Large intestine (tissue), 3 donors: Measurements from ENCODE around the gene SLC11A1. TPM values are rescaled to one million over a fixed set of nuclear protein-coding genes. Genes with fewer than 3 reads are reported as not detected.
A peak's percentile ranks its signal among the peaks of the same experiment; 100 is the strongest.

Experiments used
- DNase-seq, 2 donors: peaks; one replicate each; pipeline versions ENCODE4 v3.0.0 to v3.0.0-alpha.2; 2013
- H3K27ac ChIP-seq: one replicate; pipeline ENCODE4 v1.5.1; 2013; ENCODE audit warnings: low read length
- H3K27me3 ChIP-seq: 2 replicates; pipeline ENCODE4 v1.6.1; 2013; ENCODE audit warnings: low read length; ENCODE audit not compliant: control insufficient read depth, insufficient read depth
- H3K36me3 ChIP-seq: 2 replicates; pipeline ENCODE4 v1.6.1; 2013; ENCODE audit warnings: low read length; ENCODE audit not compliant: control insufficient read depth, insufficient read depth
- H3K4me1 ChIP-seq: one replicate; pipeline ENCODE4 v1.6.1; 2013; ENCODE audit warnings: low read length; ENCODE audit not compliant: control insufficient read depth, insufficient read depth
- H3K4me3 ChIP-seq: one replicate; pipeline ENCODE4 v1.5.1; 2013; ENCODE audit warnings: low read length
- H3K9me3 ChIP-seq: one replicate; pipeline ENCODE4 v1.6.1; 2013; ENCODE audit warnings: mild to moderate bottlenecking, low read depth, low read length, moderate library complexity; ENCODE audit not compliant: control insufficient read depth
- WGBS: methylation state at CpG from one replicate; pipeline ENCODE4 v1.1.5; 2013; ENCODE audit warnings: low lambda C conversion rate; ENCODE audit not compliant: insufficient coverage; 5-methylcytosine and 5-hydroxymethylcytosine counted together
- polyA plus RNA-seq: library from polyadenylated mRNA; unstranded; fragments of 120-200 nt; gene quantifications from one replicate; pipeline ENCODE4 v1.2.1, GENCODE V29; 2013

The SLC11A1 gene
- polyA plus RNA-seq, 1 donor, result 0.84 TPM

DNA sequence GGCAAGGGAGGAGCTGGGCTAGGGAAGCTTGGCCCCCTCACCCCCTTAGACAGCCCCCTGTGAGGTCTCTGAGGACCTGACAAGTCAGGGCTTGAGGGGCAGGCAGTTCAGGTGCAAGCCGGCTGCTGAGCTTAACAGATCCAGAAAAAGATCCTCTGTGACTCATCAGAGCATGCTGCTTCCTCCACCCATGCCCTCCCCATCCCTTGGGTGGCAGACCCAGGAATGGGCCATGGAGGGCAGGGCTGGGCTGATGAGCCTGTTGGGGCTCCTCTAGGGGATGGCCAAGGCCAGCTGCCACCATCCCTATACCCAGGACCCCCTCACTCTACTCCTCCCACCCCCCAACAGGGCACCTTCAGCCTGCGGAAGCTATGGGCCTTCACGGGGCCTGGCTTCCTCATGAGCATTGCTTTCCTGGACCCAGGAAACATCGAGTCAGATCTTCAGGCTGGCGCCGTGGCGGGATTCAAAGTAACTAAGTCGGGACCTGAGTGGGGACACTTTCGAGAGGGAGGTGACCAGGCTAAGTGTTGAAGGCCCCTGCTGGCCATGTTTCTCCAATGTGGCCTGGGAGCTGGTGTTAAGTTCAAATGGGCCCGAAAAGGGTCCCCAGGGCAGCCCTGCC lies 1.9 kb downstream of the SLC11A1 start:
- WGBS, result no CpG with 5 or more reads among the region's 10 CpGs
- H3K27me3 ChIP-seq, result no peaks in the 10 kb centered on the region
- DNase-seq, result peak in 1 of 2 donors; percentile 9
- H3K4me3 ChIP-seq, result no peak overlapping the region
- no peaks in the 10 kb centered on the region for H3K36me3 ChIP-seq
- no peak overlapping the region for H3K27ac ChIP-seq
- H3K4me1 ChIP-seq, result no peaks in the 10 kb centered on the region
- H3K9me3 ChIP-seq, result peaks cover 4% of the 10 kb centered on the region

GRCh38 chr2:218384975-218385374 lies 2.9 kb downstream of the SLC11A1 start:
- Histone ChIP-seq H3K4me3 (no peak overlapping the region), H3K36me3 (no peaks in the 10 kb centered on the region), H3K4me1 (no peaks in the 10 kb centered on the region), H3K27me3 (no peaks in the 10 kb centered on the region), H3K27ac (no peak overlapping the region), H3K9me3 (peaks cover 4% of the 10 kb centered on the region)
- no CpG with 5 or more reads among the region's 9 CpGs for WGBS
- DNase-seq, result no peak

GRCh38 chr2:218386505-218387368 lies 4.7 kb downstream of the SLC11A1 start:
- no peaks in the 10 kb centered on the region for H3K27me3 ChIP-seq
- peak overlapping the region; percentile 80 for H3K27ac ChIP-seq
- DNase-seq, result no peak
- H3K4me3 ChIP-seq, result peak overlapping the region; percentile 55
- WGBS, result no CpG with 5 or more reads among the region's 23 CpGs
- H3K4me1 ChIP-seq, result no peaks in the 10 kb centered on the region
- peaks cover 4% of the 10 kb centered on the region for H3K9me3 ChIP-seq
- H3K36me3 ChIP-seq, result no peaks in the 10 kb centered on the region

GRCh38 chr2:218387369-218388194 lies 5.5 kb downstream of the SLC11A1 start:
- H3K4me1 ChIP-seq, result no peaks in the 10 kb centered on the region

GRCh38 chr2:218389333-218390150 lies 7.5 kb downstream of the SLC11A1 start:
- no CpG with 5 or more reads among the region's 17 CpGs for WGBS
- Histone ChIP-seq H3K27me3 (no peaks in the 10 kb centered on the region), H3K27ac (no peak overlapping the region), H3K4me1 (no peaks in the 10 kb centered on the region), H3K9me3 (peaks cover 4% of the 10 kb centered on the region), H3K4me3 (no peak overlapping the region), H3K36me3 (no peaks in the 10 kb centered on the region)
- no peak for DNase-seq

More at GRCh38 chr2:218387369-218388194, 5.5 kb downstream of the SLC11A1 start:
- no CpG with 5 or more reads among the region's 38 CpGs for WGBS
- peaks cover 4% of the 10 kb centered on the region for H3K9me3 ChIP-seq
- no peaks in the 10 kb centered on the region for H3K27me3 ChIP-seq
- peak overlapping the region; percentile 80 for H3K27ac ChIP-seq
- peak; percentile 79 to 93 for DNase-seq
- no peaks in the 10 kb centered on the region for H3K36me3 ChIP-seq
- H3K4me3 ChIP-seq, result peak overlapping the region; percentile 55

GRCh38 chr2:218391202-218391601 lies 9.1 kb downstream of the SLC11A1 start:
- no CpG with 5 or more reads among the region's 23 CpGs for WGBS
- Histone ChIP-seq H3K9me3 (peaks cover 4% of the 10 kb centered on the region), H3K27me3 (no peaks in the 10 kb centered on the region), H3K36me3 (no peaks in the 10 kb centered on the region), H3K4me1 (peaks cover 6% of the 10 kb centered on the region), H3K27ac (no peak overlapping the region), H3K4me3 (no peak overlapping the region)
- DNase-seq, result no peak

DNA sequence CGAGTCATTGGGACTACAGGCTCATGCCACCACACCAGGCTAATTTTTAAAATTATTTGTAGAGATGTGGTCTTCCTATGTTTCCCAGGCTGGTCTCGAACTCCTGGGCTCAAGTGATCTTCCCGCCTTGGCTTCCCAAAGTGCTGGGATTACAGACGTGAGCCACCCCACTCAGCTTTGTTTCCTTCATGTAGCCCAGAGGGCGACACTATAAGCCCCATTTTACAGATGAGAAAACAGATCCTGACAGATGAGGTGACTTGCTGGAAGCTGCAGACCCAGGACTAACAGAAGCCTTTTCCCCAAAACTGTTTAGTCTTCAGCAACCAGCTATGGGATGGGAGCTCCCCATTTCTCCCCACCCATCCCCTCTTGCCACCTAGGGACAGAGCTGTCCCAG lies 10.4 kb downstream of the SLC11A1 start:
- DNase-seq, result no peak
- no CpG with 5 or more reads among the region's 5 CpGs for WGBS
- Histone ChIP-seq H3K36me3 (no peaks in the 10 kb centered on the region), H3K4me1 (peaks cover 16% of the 10 kb centered on the region), H3K27me3 (no peaks in the 10 kb centered on the region), H3K9me3 (peaks cover 4% of the 10 kb centered on the region), H3K27ac (no peak overlapping the region), H3K4me3 (no peak overlapping the region)

- Histone ChIP-seq H3K4me3 (no peak overlapping the region), H3K27ac (no peak overlapping the region), H3K4me1 (peaks cover 21% of the 10 kb centered on the region), H3K36me3 (no peaks in the 10 kb centered on the region), H3K27me3 (no peaks in the 10 kb centered on the region), H3K9me3 (peaks cover 4% of the 10 kb centered on the region)
- DNase-seq, result no peak
- no CpG with 5 or more reads among the region's 16 CpGs for WGBS
Observed at GRCh38 chr2:218392891-218393462, 10.9 kb downstream of the SLC11A1 start.

DNA sequence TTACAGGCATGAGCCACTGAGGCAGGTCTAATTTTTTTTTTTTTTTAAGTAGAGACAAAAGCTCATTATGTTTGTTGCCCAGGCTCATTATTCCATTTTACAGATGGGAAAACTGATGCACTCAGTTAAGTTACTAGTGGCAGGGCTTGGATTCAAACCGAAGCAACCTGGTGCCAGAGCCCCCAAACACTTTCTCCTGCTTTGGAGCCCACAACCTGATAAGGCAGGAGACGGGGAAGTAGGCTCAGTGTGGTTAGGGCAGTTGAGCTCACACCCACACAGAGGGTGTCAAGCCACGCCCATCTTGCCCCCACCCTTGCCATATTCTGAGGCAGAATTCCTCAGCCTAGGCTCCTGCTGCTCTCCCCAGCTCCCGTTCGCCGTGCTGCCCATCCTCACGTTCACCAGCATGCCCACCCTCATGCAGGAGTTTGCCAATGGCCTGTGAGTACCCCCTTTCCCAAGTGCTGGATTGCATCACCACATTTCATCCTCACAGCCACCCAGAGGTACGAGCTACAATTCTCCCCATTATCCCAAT lies 11.7 kb downstream of the SLC11A1 start:
- no peak for DNase-seq
- Histone ChIP-seq H3K27ac (no peak overlapping the region), H3K27me3 (no peaks in the 10 kb centered on the region), H3K36me3 (no peaks in the 10 kb centered on the region), H3K9me3 (no peaks in the 10 kb centered on the region), H3K4me1 (peaks cover 26% of the 10 kb centered on the region), H3K4me3 (no peak overlapping the region)
- WGBS, result no CpG with 5 or more reads among the region's 8 CpGs
